Measurements from ENCODE around the gene GOLIM4. TPM values are rescaled to one million over a fixed set of nuclear protein-coding genes. Genes with fewer than 3 reads are reported as not detected.
"Not testable (repeated sequence)": the region's sequence is repeated elsewhere in the genome, so short reads cannot be mapped to it uniquely, and the experiment has no call there.

The GOLIM4 gene
- 1 to 10 TPM in 5 of 6 donors, under 1 TPM in 1; 0.32 to 3.3 (median 1.9) TPM for polyA plus RNA-seq (ENCODE audit: low read depth in 6 of 6)

GRCh38 chr3:168095611-168096209 lies at the start of gene GOLIM4:
Gene GOLIM4, minus strand, starts transcription at chr3:168095924. Its CDS starts 639 bp downstream, at chr3:168095285.
- Mint-ChIP-seq H3K27ac (peak within 1 kb of the TSS; percentile 84 to 99 (median 95)), H3K4me1 (peaks cover 5 to 18% (median 8%) of the 10 kb centered on the region in 3 donors), H3K27me3 (no peaks in the 10 kb centered on the region), H3K36me3 (no peaks in the 10 kb centered on the region), H3K9me3 (peaks cover 0 to 4% (median 0%) of the 10 kb centered on the region in 7 donors), H3K4me3 (peak within 1 kb of the TSS; percentile 88 to 99 (median 95))
- peak; percentile 68 to 70 for ATAC-seq (ENCODE audit: low read depth in 2 of 2)
- peak; percentile 85 for DNase-seq

GRCh38 chr3:168141405-168141998 lies 45.8 kb upstream of the GOLIM4 start:
- H3K27me3 Mint-ChIP-seq = no peaks in the 10 kb centered on the region

GRCh38 chr3:168139947-168140346 lies 44.2 kb upstream of the GOLIM4 start:
- Mint-ChIP-seq H3K27me3 (no peaks in the 10 kb centered on the region), H3K36me3 (no peaks in the 10 kb centered on the region), H3K4me3 (no peak overlapping the region), H3K4me1 (peaks cover 0 to 4% (median 0%) of the 10 kb centered on the region in 3 donors), H3K9me3 (peaks cover 0 to 1% (median 0%) of the 10 kb centered on the region in 7 donors), H3K27ac (no peak overlapping the region)
- ATAC-seq (ENCODE audit: low read depth in 2 of 2) (no peak), DNase-seq (no peak)

More at GRCh38 chr3:168141405-168141998, 45.8 kb upstream of the GOLIM4 start:
- peak; percentile 50 to 67 for ATAC-seq (ENCODE audit: low read depth in 2 of 2)
- Mint-ChIP-seq H3K36me3 (no peaks in the 10 kb centered on the region), H3K27ac (peak overlapping the region in 1 of 6 donors; percentile 67), H3K9me3 (peaks cover 0 to 1% (median 0%) of the 10 kb centered on the region in 7 donors), H3K4me1 (peaks cover 0 to 4% (median 0%) of the 10 kb centered on the region in 3 donors), H3K4me3 (peak overlapping the region in 1 of 8 donors; percentile 55)
- peak; percentile 4 for DNase-seq

GRCh38 chr3:168138421-168138820 lies 42.7 kb upstream of the GOLIM4 start:
- peaks cover 0 to 4% (median 0%) of the 10 kb centered on the region in 3 donors for H3K4me1 Mint-ChIP-seq
- H3K27ac Mint-ChIP-seq = no peak overlapping the region
- no peak for DNase-seq
- ATAC-seq (ENCODE audit: low read depth in 2 of 2) = no peak
- peaks cover 0 to 4% (median 0%) of the 10 kb centered on the region in 7 donors for H3K9me3 Mint-ChIP-seq
- H3K4me3 Mint-ChIP-seq = no peak overlapping the region
- no peaks in the 10 kb centered on the region for H3K27me3 Mint-ChIP-seq
- H3K36me3 Mint-ChIP-seq = no peaks in the 10 kb centered on the region

- Mint-ChIP-seq H3K36me3 (no peaks in the 10 kb centered on the region), H3K9me3 (peaks cover 0 to 4% (median 0%) of the 10 kb centered on the region in 7 donors), H3K27ac (no peak overlapping the region), H3K4me1 (no peaks in the 10 kb centered on the region), H3K27me3 (peaks cover 0 to 20% (median 6%) of the 10 kb centered on the region in 3 donors), H3K4me3 (no peak overlapping the region)
- no peak for DNase-seq
- no peak for ATAC-seq (ENCODE audit: low read depth in 2 of 2)
These were observed 39.2 kb upstream of the GOLIM4 start for GRCh38 chr3:168134931-168135330.

DNA sequence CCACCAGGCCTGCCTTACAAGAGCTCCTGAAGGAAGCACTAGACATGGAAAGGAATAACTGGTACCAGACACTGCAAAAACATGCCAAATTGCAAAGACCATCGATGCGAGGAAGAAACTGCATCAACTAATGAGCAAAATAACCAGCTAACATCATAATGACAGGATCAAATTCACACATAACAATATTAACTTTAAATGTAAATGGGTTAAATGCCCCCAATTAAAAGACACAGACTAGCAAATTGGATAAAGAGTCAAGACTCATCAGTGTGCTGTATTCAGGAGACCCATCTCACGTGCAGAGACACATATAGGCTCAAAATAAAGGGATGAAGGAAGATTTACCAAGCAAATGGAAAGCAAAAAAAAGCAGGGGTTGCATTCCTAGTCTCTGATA lies 34.5 kb upstream of the GOLIM4 start:
- H3K27me3 Mint-ChIP-seq = peaks cover 4 to 44% (median 13%) of the 10 kb centered on the region in 3 donors
- DNase-seq; H3K27ac Mint-ChIP-seq; H3K36me3 Mint-ChIP-seq; H3K4me3 Mint-ChIP-seq; ATAC-seq (ENCODE audit: low read depth in 2 of 2); H3K4me1 Mint-ChIP-seq: not testable (repeated sequence)
- H3K9me3 Mint-ChIP-seq = peaks cover 0 to 30% (median 13%) of the 10 kb centered on the region in 7 donors

- Mint-ChIP-seq H3K27me3 (peaks cover 4 to 44% (median 13%) of the 10 kb centered on the region in 3 donors), H3K9me3 (peaks cover 0 to 30% (median 12%) of the 10 kb centered on the region in 7 donors)
- H3K27ac Mint-ChIP-seq; DNase-seq; ATAC-seq (ENCODE audit: low read depth in 2 of 2); H3K36me3 Mint-ChIP-seq; H3K4me3 Mint-ChIP-seq; H3K4me1 Mint-ChIP-seq: not testable (repeated sequence)
These were observed 32.7 kb upstream of the GOLIM4 start for GRCh38 chr3:168128463-168128862.

DNA sequence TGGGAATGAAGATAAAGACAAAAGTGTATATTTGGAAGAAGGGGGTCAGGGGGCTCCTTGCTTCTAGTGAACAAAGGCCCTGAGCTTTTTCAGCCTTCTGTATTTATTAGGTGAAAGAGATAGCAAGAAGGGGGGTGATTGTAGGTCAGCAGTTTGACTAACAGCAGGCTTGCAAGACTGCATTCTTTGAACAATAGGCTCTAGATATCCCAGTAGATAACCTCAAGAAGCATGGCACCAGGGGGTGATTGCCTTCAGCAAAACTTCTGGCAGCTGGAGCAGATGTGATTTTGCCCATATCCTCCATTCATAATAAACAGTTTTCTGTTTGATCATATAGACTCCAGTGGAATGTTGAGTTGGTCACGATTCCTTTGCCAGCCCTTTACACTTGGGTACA lies 31.7 kb upstream of the GOLIM4 start:
- Mint-ChIP-seq H3K4me1 (no peaks in the 10 kb centered on the region), H3K4me3 (no peak overlapping the region), H3K27ac (no peak overlapping the region), H3K9me3 (peaks cover 0 to 30% (median 12%) of the 10 kb centered on the region in 7 donors), H3K36me3 (no peaks in the 10 kb centered on the region), H3K27me3 (peaks cover 8 to 44% (median 13%) of the 10 kb centered on the region in 3 donors)
- DNase-seq (no peak), ATAC-seq (ENCODE audit: low read depth in 2 of 2) (no peak)

GRCh38 chr3:168124791-168125190 lies 29.1 kb upstream of the GOLIM4 start:
- no peak for ATAC-seq (ENCODE audit: low read depth in 2 of 2)

DNA sequence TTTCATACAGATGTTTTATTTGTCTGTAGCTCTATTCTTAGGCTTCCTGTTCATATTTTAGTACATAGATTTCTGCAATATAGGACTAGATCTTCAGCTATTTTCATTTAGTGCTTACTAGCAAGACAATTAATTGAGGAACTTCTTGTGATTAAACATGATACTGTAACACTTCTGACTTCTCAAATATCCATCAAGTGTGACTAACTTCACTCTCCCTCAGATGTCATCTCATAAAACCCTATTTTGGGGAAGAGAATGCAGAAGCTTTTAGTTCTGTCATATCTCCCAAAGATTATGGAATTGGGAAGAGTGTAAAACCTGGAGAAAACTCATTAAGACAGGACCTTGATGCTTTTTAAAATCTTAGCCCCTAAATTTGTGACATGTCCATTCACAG lies 28.6 kb upstream of the GOLIM4 start:
- Mint-ChIP-seq H3K9me3 (peaks cover 0 to 26% (median 12%) of the 10 kb centered on the region in 7 donors), H3K36me3 (no peaks in the 10 kb centered on the region), H3K4me3 (no peak overlapping the region), H3K27ac (no peak overlapping the region), H3K27me3 (peaks cover 8 to 19% (median 9%) of the 10 kb centered on the region in 3 donors), H3K4me1 (no peaks in the 10 kb centered on the region)
- DNase-seq (no peak), ATAC-seq (ENCODE audit: low read depth in 2 of 2) (no peak)

More at GRCh38 chr3:168124791-168125190, 29.1 kb upstream of the GOLIM4 start:
- H3K27me3 Mint-ChIP-seq = peaks cover 7 to 24% (median 8%) of the 10 kb centered on the region in 3 donors
- DNase-seq = no peak
- no peaks in the 10 kb centered on the region for H3K36me3 Mint-ChIP-seq
- no peak overlapping the region for H3K27ac Mint-ChIP-seq
- H3K4me3 Mint-ChIP-seq = no peak overlapping the region
- H3K9me3 Mint-ChIP-seq = peaks cover 0 to 30% (median 12%) of the 10 kb centered on the region in 7 donors
- H3K4me1 Mint-ChIP-seq = no peaks in the 10 kb centered on the region

DNA sequence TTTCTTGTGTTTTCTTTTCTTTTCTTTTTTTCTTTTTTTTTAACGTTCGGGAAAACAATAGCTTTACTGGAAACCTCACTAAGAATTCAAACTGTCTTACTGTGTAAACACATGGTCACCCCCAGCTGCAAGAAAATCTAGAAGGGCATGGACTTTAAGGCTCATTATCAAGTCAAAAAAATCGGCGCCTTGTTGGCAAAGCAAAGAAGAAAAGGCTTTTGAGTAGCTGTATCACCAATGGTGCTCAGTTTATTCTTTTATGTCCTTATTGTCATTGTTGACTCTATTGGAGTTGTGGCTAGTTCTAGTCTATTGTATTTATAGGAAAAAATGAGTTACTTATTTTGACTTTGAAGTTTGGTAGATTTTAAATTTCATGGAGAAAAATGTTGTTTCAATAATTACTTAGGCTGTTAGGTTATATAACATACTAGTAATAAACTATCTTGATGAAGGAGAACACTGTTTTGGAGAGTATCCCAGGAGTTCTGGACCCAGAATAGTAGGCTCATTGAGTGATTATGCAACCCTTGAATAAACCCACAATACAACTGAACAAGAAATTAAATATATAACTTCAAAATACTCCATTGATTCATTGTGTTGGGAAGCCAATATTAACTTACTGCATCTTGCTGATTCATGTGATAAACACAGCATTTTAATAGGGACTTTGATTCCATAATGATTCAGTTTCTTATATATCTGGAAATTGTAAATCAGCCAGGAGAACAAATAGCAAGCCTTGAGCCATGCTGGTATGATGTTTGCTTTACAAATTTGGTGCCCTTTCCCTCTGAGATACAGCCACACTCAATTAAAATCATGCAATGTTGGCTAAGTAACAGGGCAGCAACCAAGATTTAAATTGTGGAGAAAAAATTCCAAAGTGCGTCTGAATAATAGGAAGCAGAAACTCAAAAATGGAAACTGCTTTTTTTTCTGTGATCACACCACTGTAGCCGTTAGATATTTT lies 27.8 kb upstream of the GOLIM4 start:
- Mint-ChIP-seq H3K4me3 (no peak overlapping the region), H3K36me3 (no peaks in the 10 kb centered on the region), H3K4me1 (no peaks in the 10 kb centered on the region), H3K27ac (no peak overlapping the region), H3K9me3 (peaks cover 0 to 21% (median 11%) of the 10 kb centered on the region in 7 donors), H3K27me3 (peaks cover 8 to 16% (median 14%) of the 10 kb centered on the region in 3 donors)
- DNase-seq = no peak
- no peak for ATAC-seq (ENCODE audit: low read depth in 2 of 2)

DNA sequence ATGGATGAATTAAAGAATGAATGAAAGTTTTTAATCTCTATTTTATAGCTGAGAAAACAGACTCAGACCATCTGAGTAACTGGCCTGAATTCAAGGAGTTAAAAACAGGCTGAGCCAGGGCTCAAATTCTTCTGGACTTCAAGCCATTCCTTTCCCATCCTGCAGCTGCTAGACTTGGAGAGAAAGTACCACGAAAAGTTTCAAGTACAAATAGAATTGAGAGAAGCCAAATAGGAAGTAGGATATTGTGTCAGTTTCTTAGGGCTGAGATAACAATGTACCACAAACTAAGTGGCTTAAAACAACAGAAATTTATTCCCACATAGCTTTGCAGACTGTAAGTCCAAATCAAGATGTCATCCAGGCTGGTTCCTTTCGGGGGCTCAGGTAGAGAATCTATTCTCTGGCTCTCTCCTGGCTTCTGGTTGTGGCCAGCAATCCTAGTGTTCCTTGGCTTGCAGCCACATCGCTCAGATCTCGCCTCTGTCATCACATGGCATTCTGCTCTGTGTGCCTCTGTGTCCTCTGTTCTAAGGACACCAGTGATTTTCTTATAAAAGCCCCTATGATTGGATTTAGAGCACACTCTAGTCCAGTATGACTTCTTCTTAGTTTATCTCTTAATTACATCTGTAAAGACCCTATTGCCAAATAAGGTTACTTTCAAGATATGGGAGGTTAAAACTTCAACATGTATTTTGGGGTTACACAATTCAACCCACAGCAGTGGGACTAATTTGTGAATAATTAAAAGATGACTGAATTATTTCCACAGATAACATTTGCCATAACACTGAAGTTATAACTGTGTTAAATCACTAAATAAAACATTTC lies 25.7 kb upstream of the GOLIM4 start:
- no peak overlapping the region for H3K4me3 Mint-ChIP-seq
- H3K27ac Mint-ChIP-seq = peak overlapping the region in 1 of 6 donors; percentile 73
- no peak for ATAC-seq (ENCODE audit: low read depth in 2 of 2)
- peaks cover 0 to 9% (median 4%) of the 10 kb centered on the region in 3 donors for H3K27me3 Mint-ChIP-seq
- H3K4me1 Mint-ChIP-seq = no peaks in the 10 kb centered on the region
- no peaks in the 10 kb centered on the region for H3K36me3 Mint-ChIP-seq
- no peak for DNase-seq
- H3K9me3 Mint-ChIP-seq = peaks cover 0 to 4% (median 2%) of the 10 kb centered on the region in 7 donors

Measured in naive B cell (primary cell).